Measurements from ENCODE around the gene KDM5C. TPM values are rescaled to one million over a fixed set of nuclear protein-coding genes. Genes with fewer than 3 reads are reported as not detected.

The KDM5C gene
- total and polyA plus RNA-seq, 4 donors, result 36.1 to 112 (median 78.5) TPM

DNA sequence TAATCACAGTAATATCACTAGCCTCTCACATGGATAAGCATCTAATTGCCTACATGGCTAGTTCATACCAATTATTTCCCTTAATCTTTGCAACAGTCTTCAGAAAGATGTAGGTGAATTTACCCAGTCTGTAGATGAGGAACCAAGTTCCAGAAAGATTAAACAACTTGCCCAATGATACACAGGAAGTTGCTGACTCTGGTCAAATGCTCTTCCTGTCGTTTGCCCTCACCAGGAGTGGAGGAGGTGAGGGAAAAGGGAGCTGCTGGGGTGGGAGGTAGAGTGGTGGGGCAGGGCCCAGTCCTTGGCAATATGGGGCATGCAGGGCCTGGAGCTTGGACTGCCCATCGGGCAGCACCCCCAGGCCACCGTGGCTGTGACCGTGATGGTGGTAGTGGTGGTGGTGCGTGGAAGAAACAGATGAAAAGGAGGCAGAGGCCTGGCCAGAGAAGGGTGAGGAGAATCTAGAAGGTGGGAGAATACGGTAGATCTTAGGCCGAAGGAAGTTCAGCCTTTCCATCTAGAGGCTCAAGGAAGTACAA lies 2.3 kb upstream of the KDM5C start:
- TF ChIP-seq, protein P1, sequence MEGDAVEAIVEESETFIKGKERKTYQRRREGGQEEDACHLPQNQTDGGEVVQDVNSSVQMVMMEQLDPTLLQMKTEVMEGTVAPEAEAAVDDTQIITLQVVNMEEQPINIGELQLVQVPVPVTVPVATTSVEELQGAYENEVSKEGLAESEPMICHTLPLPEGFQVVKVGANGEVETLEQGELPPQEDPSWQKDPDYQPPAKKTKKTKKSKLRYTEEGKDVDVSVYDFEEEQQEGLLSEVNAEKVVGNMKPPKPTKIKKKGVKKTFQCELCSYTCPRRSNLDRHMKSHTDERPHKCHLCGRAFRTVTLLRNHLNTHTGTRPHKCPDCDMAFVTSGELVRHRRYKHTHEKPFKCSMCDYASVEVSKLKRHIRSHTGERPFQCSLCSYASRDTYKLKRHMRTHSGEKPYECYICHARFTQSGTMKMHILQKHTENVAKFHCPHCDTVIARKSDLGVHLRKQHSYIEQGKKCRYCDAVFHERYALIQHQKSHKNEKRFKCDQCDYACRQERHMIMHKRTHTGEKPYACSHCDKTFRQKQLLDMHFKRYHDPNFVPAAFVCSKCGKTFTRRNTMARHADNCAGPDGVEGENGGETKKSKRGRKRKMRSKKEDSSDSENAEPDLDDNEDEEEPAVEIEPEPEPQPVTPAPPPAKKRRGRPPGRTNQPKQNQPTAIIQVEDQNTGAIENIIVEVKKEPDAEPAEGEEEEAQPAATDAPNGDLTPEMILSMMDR (IDR thresholded peaks at IDR 0.05; ENCODE audit: control extremely low read depth, extremely low read depth), result no peak
- WGBS, 2 donors, result 79 to 81% methylated on average over 7 of the region's 7 CpGs
- DNase-seq (no peak), ATAC-seq (ENCODE audit: insufficient read depth, low FRiP score) (no peak)
- Histone ChIP-seq H3K9me3 (ENCODE audit: control insufficient read depth in 4 of 4, insufficient read depth in 3 of 4, low read length in 3 of 4) (no peaks in the 10 kb centered on the region), H3K27ac (ENCODE audit: low read depth in 1 of 2, low read length in 1 of 2) (no peak overlapping the region), H3K4me1 (ENCODE audit: control insufficient read depth in 5 of 5, insufficient read depth in 5 of 5, low read length in 5 of 5) (peaks cover 3 to 23% (median 15%) of the 10 kb centered on the region in 5 donors), H3K9ac (ENCODE audit: insufficient read depth in 1 of 2, low read length in 2 of 2) (no peak overlapping the region), H3K36me3 (ENCODE audit: control insufficient read depth in 4 of 4, insufficient read depth in 4 of 4, low read length in 4 of 4) (peaks cover 0 to 5% (median under 1%) of the 10 kb centered on the region in 4 donors), H3K27me3 (ENCODE audit: control insufficient read depth in 3 of 3, insufficient read depth in 3 of 3, low read length in 2 of 3) (peaks cover 0 to 31% (median 4%) of the 10 kb centered on the region in 3 donors), H3K4me3 (no peak overlapping the region)

DNA sequence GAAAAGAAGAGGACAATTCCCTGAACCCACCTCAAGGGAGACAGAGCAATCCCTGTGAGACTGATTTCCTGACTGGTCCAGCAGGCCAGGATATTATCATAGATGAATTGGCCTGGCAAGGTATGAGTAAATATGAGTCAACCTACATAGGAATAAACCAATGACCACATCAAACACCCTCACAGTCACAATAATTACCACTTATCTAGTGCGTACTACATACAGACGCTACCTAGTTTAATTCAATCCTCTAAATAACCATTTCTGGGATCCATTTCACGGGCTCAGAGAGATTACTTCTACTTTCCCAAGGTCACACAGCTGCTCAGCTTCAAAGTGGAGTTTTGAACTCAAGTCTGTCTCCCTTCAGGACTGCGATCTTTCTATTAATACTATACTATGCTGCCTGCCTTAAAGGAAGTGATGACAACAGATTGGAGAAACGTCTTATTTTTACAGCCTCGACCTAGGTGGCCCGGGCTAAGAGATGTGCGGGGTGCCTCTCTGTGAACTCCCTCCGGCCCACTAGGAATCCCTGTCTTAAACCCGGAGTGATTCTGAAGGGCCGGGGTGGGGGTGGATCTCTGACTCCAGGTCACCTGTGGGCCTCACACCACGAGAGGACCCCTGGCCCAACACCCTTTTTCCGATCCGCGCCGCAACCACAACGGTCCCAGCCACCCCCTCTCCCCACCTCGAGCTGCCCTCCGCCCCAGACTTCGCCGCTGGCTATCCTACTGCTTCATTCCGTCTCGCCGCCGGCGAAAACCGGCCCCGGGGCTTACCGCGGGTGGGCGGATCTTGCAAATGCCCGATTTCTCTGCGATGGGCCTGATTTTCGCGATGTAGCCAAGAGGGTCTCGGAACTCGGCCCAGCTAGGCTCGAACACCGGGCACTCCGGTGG lies 800 bp downstream of the KDM5C start:
- ATAC-seq (ENCODE audit: insufficient read depth, low FRiP score) (no peak), DNase-seq (peak in 1 of 3 donors; percentile 2)
- no peaks in the 10 kb centered on the region for H3K9me3 ChIP-seq (ENCODE audit: control insufficient read depth in 4 of 4, insufficient read depth in 3 of 4, low read length in 3 of 4)
- WGBS, 2 donors, result 1 to 2% methylated on average over 27 to 40 of the region's 40 CpGs
- peak overlapping the region; percentile 97 for H3K27ac ChIP-seq (ENCODE audit: low read depth in 1 of 2, low read length in 1 of 2)
- TF ChIP-seq, protein P1 (IDR thresholded peaks at IDR 0.05; ENCODE audit: control extremely low read depth, extremely low read depth), result no peak
- H3K9ac ChIP-seq (ENCODE audit: insufficient read depth in 1 of 2, low read length in 2 of 2), result peak overlapping the region; percentile 98 to 99
- peaks cover 4 to 28% (median 15%) of the 10 kb centered on the region in 4 donors for H3K36me3 ChIP-seq (ENCODE audit: control insufficient read depth in 4 of 4, insufficient read depth in 4 of 4, low read length in 4 of 4)
- peak overlapping the region; percentile 99 for H3K4me3 ChIP-seq
- peaks cover 3 to 24% (median 19%) of the 10 kb centered on the region in 5 donors for H3K4me1 ChIP-seq (ENCODE audit: control insufficient read depth in 5 of 5, insufficient read depth in 5 of 5, low read length in 5 of 5)
- H3K27me3 ChIP-seq (ENCODE audit: control insufficient read depth in 3 of 3, insufficient read depth in 3 of 3, low read length in 2 of 3), result peaks cover 0 to 10% (median 0%) of the 10 kb centered on the region in 3 donors

DNA sequence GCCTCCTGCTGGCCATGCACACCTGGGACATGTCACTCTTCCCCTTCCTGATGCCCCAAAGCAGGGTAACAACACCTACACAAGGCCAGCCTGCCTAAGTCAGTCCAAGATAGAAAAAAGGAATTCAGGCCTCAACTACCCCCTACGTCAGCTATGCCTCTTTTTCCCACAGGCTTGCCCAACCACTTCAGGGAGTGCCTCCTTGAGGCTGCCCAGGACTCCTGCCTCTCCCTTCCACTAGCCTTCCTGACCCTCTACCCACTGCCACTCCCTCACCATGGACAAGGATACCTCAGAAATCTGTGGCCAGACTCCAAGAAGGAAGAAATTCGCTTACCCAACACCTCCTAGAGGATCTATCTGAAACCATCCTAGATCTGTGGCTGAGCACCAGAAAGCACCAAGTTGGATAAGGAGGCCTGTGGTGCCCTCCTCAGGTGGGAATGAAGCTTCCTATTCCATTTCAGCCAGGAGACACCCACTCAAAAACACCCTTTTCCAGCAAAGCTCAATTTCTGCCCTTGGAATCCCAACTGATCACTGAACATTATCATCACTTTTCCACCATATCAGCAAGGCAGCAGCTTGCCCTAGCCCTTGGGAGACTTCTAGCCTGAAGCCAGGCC lies 1.8 kb downstream of the KDM5C start:
- Histone ChIP-seq H3K4me3 (peak overlapping the region; percentile 99), H3K9ac (ENCODE audit: insufficient read depth in 1 of 2, low read length in 2 of 2) (peak overlapping the region; percentile 98 to 99), H3K9me3 (ENCODE audit: control insufficient read depth in 4 of 4, insufficient read depth in 3 of 4, low read length in 3 of 4) (no peaks in the 10 kb centered on the region), H3K36me3 (ENCODE audit: control insufficient read depth in 4 of 4, insufficient read depth in 4 of 4, low read length in 4 of 4) (peaks cover 6 to 37% (median 23%) of the 10 kb centered on the region in 4 donors), H3K27ac (ENCODE audit: low read depth in 1 of 2, low read length in 1 of 2) (no peak overlapping the region), H3K27me3 (ENCODE audit: control insufficient read depth in 3 of 3, insufficient read depth in 3 of 3, low read length in 2 of 3) (peaks cover 0 to 4% (median 0%) of the 10 kb centered on the region in 3 donors), H3K4me1 (ENCODE audit: control insufficient read depth in 5 of 5, insufficient read depth in 5 of 5, low read length in 5 of 5) (peaks cover 3 to 24% (median 19%) of the 10 kb centered on the region in 5 donors)
- whole genome bisulfite sequencing, 2 donors, result 29 to 51% methylated on average over 2 of the region's 2 CpGs
- peak in 1 of 3 donors; percentile 10 for DNase-seq
- ATAC-seq (ENCODE audit: insufficient read depth, low FRiP score), result no peak
- TF ChIP-seq, protein P1 (IDR thresholded peaks at IDR 0.05; ENCODE audit: control extremely low read depth, extremely low read depth), result no peak

All from lung (tissue), 12 donors.